HEK293 (cell line): Measurements from ENCODE around the gene GPAM.

Source experiments
- CTCF ChIA-PET: fragments of 350-600 bp; formaldehyde crosslinking; extraction: SDS; loops from one replicate; lab custom pipeline; 2021; ENCODE audit warnings: antibody characterized with exemption; lab: Yijun Ruan, JAX
- POLR2A ChIA-PET: fragments of 300-600 bp; formaldehyde crosslinking; extraction: SDS; loops from one replicate; lab custom pipeline; 2020; ENCODE audit warnings: antibody characterized with exemption, inconsistent platforms; lab: Yijun Ruan, JAX
- H3K27ac ChIP-seq: fragments of 200-500 bp; sonication (Bioruptor generic); 2 replicates; pipeline ENCODE4 v1.5.1; 2014; ENCODE audit warnings: low read depth, low read length, control low read depth, inconsistent platforms; ENCODE audit errors: extremely low read depth
- H3K36me3 ChIP-seq, 2 experiments: fragments of 200-500 bp in 1 of 2; sonication (Bioruptor generic) in 1 of 2; 1 replicate in 1 of 2; 2 replicates in 1 of 2; pipeline ENCODE4 v1.5.1; 2014 to 2017; ENCODE audit warnings: inconsistent platforms in 2 of 2, low read length in 2 of 2; ENCODE audit not compliant: control insufficient read depth in 2 of 2, insufficient read depth in 1 of 2
- H3K4me1 ChIP-seq: fragments of 200-500 bp; sonication (Bioruptor generic); 2 replicates; pipeline ENCODE4 v1.5.1; 2014; ENCODE audit warnings: mild to moderate bottlenecking, low read length, inconsistent platforms; ENCODE audit not compliant: control insufficient read depth, insufficient read depth
- H3K4me3 ChIP-seq: 2 replicates; pipeline ENCODE4 v1.5.1; 2011; ENCODE audit warnings: low read depth, mild to moderate bottlenecking, control low read depth, low read length, moderate library complexity
- H3K9me3 ChIP-seq: fragments of 200-500 bp; sonication (Bioruptor generic); 2 replicates; pipeline ENCODE4 v1.5.1; 2014; ENCODE audit warnings: low read depth, low read length, inconsistent platforms; ENCODE audit not compliant: control insufficient read depth, insufficient read depth
- SCRT2 ChIP-seq: fragments of 450-650 bp; formaldehyde crosslinking; IDR thresholded peaks from 2 replicates; pipeline ENCODE4 v1.5.1; 2016; ENCODE audit warnings: missing biosample characterization, missing genetic modification characterization
- SP3 ChIP-seq: fragments of 450-650 bp; formaldehyde crosslinking; IDR thresholded peaks from 2 replicates; pipeline ENCODE4 v1.5.1; 2016; ENCODE audit warnings: missing biosample characterization, missing genetic modification characterization
- WT1 ChIP-seq: fragments of 450-650 bp; formaldehyde crosslinking; IDR thresholded peaks from 2 replicates; pipeline ENCODE4 v1.5.1; 2016; ENCODE audit warnings: missing biosample characterization, missing genetic modification characterization
- YY1 ChIP-seq: fragments of 450-650 bp; formaldehyde crosslinking; IDR thresholded peaks from 2 replicates; pipeline ENCODE4 v1.5.1; 2018; ENCODE audit warnings: missing biosample characterization, missing genetic modification characterization
- ZNF132 ChIP-seq: fragments of 450-650 bp; formaldehyde crosslinking; IDR thresholded peaks from 2 replicates; pipeline ENCODE4 v1.5.1; 2017; ENCODE audit warnings: missing biosample characterization, missing genetic modification characterization, borderline replicate concordance
- ZNF202 ChIP-seq: fragments of 450-650 bp; formaldehyde crosslinking; IDR thresholded peaks from 2 replicates; pipeline ENCODE4 v1.5.1; 2016; ENCODE audit warnings: missing biosample characterization, missing genetic modification characterization, borderline replicate concordance
- ZNF24 ChIP-seq: fragments of 450-650 bp; formaldehyde crosslinking; IDR thresholded peaks from 2 replicates; pipeline ENCODE4 v1.5.1; 2016; ENCODE audit warnings: missing biosample characterization, missing genetic modification characterization
- ZNF350 ChIP-seq: fragments of 450-650 bp; formaldehyde crosslinking; IDR thresholded peaks from 2 replicates; pipeline ENCODE4 v1.5.0; 2017; ENCODE audit warnings: missing biosample characterization, mild to moderate bottlenecking, missing genetic modification characterization
- ZNF426 ChIP-seq: fragments of 450-650 bp; formaldehyde crosslinking; IDR thresholded peaks from 2 replicates; pipeline ENCODE4 v1.5.1; 2017; ENCODE audit warnings: missing biosample characterization, missing genetic modification characterization, mild to moderate bottlenecking, inconsistent platforms, moderate library complexity
- ZNF48 ChIP-seq: fragments of 450-650 bp; formaldehyde crosslinking; IDR thresholded peaks from 2 replicates; pipeline ENCODE4 v1.5.1; 2016; ENCODE audit warnings: missing biosample characterization, missing genetic modification characterization
- ZNF529 ChIP-seq: fragments of 450-650 bp; formaldehyde crosslinking; IDR thresholded peaks from 2 replicates; pipeline ENCODE4 v1.5.1; 2017; ENCODE audit warnings: missing genetic modification characterization, missing biosample characterization; ENCODE audit not compliant: insufficient replicate concordance
- ZNF558 ChIP-seq: fragments of 450-650 bp; formaldehyde crosslinking; IDR thresholded peaks from 2 replicates; pipeline ENCODE4 v1.5.1; 2016; ENCODE audit warnings: missing biosample characterization, missing genetic modification characterization
- ZNF561 ChIP-seq: fragments of 450-650 bp; IDR thresholded peaks from 2 replicates; pipeline ENCODE4 v1.5.1; 2018; ENCODE audit warnings: missing biosample characterization, missing genetic modification characterization, borderline replicate concordance
- ZNF621 ChIP-seq: fragments of 450-650 bp; formaldehyde crosslinking; IDR thresholded peaks from 2 replicates; pipeline ENCODE4 v1.5.1; 2017; ENCODE audit warnings: missing biosample characterization, missing genetic modification characterization
- ZNF623 ChIP-seq: fragments of 450-650 bp; formaldehyde crosslinking; IDR thresholded peaks from 2 replicates; pipeline ENCODE4 v1.5.1; 2016; ENCODE audit warnings: missing biosample characterization, missing genetic modification characterization
- ZNF791 ChIP-seq: fragments of 450-650 bp; formaldehyde crosslinking; IDR thresholded peaks from 2 replicates; pipeline ENCODE4 v1.5.1; 2016; ENCODE audit warnings: missing biosample characterization, missing genetic modification characterization
- TF ChIP-seq, protein P1 (sequence below): fragments of 450-650 bp; formaldehyde crosslinking; IDR thresholded peaks from 2 replicates; pipeline ENCODE4 v1.5.1; 2016; ENCODE audit warnings: missing biosample characterization, missing genetic modification characterization, borderline replicate concordance
- TF ChIP-seq, protein P2 (sequence below): fragments of 450-650 bp; formaldehyde crosslinking; IDR thresholded peaks from 2 replicates; pipeline ENCODE4 v1.5.1; 2016; ENCODE audit warnings: missing biosample characterization, missing genetic modification characterization
- TF ChIP-seq, protein P3 (sequence below): fragments of 450-650 bp; formaldehyde crosslinking; IDR thresholded peaks from 2 replicates; pipeline ENCODE4 v1.5.1; 2017; ENCODE audit warnings: missing biosample characterization, missing genetic modification characterization

Gene GPAM

DNA sequence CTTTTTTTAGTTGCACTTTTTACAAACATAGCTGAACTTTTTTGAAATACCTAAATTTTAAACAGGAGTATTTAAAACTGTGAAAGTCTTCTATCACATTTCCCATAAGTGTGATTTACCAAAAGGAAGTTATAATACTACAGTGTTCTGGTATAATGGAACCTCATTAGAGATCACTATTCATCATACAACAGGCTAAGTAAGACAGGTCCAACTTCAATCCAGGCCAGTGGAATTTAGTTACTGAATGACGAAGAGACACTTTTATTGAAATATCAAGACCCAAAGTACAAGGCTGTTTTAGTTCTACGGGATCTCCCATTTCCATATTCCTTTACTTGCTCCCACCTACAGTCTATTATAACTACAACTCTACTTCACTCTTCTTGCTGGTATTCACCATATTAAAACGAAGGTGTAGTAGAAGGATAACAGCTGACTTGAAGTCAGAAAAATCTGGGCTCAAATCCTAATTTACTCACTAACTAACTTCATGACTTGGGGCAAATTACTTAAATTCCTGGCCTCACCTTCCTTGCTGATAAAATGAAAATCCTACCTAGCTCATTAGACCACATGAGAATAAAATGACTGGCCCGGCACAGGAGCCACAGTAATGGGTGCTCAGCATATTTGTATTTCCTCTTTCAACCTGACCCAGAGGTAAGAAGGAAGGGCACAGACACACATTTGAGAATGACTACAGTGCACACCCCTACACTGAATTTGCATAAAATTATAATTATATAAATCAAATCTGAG, 21.6 kb downstream of the GPAM start:
- POLR2A ChIA-PET: no interaction called here
- TF ChIP-seq ZNF132 (no peak), ZNF621 (tag by site-specific recombination) (no peak), ZNF529 (tag by site-specific recombination) (no peak), SP3 (tag by site-specific recombination) (no peak), WT1 (tag by site-specific recombination) (no peak), YY1 (no peak), ZNF561 (tag by site-specific recombination) (no peak), ZNF48 (tag by site-specific recombination) (no peak), ZNF350 (tag by site-specific recombination) (no peak), SCRT2 (tag by site-specific recombination) (no peak), ZNF202 (tag by site-specific recombination) (no peak), ZNF558 (tag by site-specific recombination) (no peak), ZNF623 (tag by site-specific recombination) (no peak), ZNF24 (tag by site-specific recombination) (no peak), ZNF426 (tag by site-specific recombination) (no peak), ZNF791 (tag by site-specific recombination) (no peak)
- TF ChIP-seq, protein P1, sequence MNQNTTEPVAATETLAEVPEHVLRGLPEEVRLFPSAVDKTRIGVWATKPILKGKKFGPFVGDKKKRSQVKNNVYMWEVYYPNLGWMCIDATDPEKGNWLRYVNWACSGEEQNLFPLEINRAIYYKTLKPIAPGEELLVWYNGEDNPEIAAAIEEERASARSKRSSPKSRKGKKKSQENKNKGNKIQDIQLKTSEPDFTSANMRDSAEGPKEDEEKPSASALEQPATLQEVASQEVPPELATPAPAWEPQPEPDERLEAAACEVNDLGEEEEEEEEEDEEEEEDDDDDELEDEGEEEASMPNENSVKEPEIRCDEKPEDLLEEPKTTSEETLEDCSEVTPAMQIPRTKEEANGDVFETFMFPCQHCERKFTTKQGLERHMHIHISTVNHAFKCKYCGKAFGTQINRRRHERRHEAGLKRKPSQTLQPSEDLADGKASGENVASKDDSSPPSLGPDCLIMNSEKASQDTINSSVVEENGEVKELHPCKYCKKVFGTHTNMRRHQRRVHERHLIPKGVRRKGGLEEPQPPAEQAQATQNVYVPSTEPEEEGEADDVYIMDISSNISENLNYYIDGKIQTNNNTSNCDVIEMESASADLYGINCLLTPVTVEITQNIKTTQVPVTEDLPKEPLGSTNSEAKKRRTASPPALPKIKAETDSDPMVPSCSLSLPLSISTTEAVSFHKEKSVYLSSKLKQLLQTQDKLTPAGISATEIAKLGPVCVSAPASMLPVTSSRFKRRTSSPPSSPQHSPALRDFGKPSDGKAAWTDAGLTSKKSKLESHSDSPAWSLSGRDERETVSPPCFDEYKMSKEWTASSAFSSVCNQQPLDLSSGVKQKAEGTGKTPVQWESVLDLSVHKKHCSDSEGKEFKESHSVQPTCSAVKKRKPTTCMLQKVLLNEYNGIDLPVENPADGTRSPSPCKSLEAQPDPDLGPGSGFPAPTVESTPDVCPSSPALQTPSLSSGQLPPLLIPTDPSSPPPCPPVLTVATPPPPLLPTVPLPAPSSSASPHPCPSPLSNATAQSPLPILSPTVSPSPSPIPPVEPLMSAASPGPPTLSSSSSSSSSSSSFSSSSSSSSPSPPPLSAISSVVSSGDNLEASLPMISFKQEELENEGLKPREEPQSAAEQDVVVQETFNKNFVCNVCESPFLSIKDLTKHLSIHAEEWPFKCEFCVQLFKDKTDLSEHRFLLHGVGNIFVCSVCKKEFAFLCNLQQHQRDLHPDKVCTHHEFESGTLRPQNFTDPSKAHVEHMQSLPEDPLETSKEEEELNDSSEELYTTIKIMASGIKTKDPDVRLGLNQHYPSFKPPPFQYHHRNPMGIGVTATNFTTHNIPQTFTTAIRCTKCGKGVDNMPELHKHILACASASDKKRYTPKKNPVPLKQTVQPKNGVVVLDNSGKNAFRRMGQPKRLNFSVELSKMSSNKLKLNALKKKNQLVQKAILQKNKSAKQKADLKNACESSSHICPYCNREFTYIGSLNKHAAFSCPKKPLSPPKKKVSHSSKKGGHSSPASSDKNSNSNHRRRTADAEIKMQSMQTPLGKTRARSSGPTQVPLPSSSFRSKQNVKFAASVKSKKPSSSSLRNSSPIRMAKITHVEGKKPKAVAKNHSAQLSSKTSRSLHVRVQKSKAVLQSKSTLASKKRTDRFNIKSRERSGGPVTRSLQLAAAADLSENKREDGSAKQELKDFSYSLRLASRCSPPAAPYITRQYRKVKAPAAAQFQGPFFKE (tag by site-specific recombination): no peak
- TF ChIP-seq, protein P2, sequence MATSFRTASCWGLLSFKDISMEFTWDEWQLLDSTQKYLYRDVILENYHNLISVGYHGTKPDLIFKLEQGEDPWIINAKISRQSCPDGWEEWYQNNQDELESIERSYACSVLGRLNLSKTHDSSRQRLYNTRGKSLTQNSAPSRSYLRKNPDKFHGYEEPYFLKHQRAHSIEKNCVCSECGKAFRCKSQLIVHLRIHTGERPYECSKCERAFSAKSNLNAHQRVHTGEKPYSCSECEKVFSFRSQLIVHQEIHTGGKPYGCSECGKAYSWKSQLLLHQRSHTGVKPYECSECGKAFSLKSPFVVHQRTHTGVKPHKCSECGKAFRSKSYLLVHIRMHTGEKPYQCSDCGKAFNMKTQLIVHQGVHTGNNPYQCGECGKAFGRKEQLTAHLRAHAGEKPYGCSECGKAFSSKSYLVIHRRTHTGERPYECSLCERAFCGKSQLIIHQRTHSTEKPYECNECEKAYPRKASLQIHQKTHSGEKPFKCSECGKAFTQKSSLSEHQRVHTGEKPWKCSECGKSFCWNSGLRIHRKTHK (tag by site-specific recombination): no peak
- TF ChIP-seq, protein P3, sequence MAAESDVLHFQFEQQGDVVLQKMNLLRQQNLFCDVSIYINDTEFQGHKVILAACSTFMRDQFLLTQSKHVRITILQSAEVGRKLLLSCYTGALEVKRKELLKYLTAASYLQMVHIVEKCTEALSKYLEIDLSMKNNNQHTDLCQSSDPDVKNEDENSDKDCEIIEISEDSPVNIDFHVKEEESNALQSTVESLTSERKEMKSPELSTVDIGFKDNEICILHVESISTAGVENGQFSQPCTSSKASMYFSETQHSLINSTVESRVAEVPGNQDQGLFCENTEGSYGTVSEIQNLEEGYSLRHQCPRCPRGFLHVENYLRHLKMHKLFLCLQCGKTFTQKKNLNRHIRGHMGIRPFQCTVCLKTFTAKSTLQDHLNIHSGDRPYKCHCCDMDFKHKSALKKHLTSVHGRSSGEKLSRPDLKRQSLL (tag by site-specific recombination): no peak
- Histone ChIP-seq H3K9me3 (no peaks in the 10 kb centered on the region), H3K36me3 (peaks cover 21 to 81% of the 10 kb centered on the region in 2 experiments), H3K4me1 (no peaks in the 10 kb centered on the region), H3K4me3 (no peak overlapping the region), H3K27ac (no peak overlapping the region)
- CTCF ChIA-PET: interaction anchor here (0.8 to 1.3 kb wide), 3 partner anchors 22 to 152 kb away, joined by 3 to 5 read pairs (median 4); no protein-coding TSS in a partner anchor
